WI38 (cell line): ENCODE results near the gene CHMP2A.

Source experiments
- H3K4me3 ChIP-seq: 2 replicates; pipeline ENCODE4 v1.5.1; 2011; ENCODE audit warnings: low read depth, mild to moderate bottlenecking, control low read depth, low read length
- TF ChIP-seq, protein P1 (sequence below): IDR thresholded peaks from 2 replicates; pipeline ENCODE4 v1.5.1; 2012; ENCODE audit warnings: low read depth, mild to moderate bottlenecking, control low read depth, low read length

The CHMP2A gene

DNA sequence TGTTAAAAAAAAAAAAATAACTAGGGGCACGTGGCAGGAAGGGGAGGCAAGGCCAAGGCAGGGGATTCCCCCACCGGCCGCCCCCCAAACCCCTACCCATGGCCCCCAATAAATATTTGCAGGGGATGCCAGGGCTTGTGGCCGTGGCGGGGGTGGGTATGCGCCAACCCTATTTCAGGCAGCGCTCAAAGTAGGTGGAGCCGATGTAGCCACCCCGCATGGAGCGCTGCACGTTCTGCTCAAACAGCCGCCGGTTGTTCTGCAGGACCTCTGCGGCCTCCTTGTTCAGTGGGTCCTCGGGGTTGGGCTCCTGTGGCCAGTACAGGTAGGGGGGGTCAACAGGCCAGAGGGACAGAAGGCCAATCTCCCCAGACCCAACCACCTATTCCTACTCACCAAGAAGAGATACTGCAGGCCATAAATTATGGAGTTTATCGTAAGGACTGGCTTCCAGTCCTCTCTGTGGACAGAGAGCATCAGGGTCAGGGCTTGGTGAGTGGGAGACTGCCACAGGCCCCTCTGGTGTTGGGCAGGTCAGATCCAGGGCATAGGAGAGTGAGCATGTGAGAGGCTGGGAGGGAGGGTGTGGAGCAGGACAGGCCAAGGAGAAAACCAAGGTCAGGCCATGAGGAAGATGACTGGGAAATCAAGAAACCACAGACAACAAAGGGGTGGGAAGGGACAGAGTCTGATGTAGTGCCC is 1.2 kb upstream of the CHMP2A start:
- TF ChIP-seq, protein P1, sequence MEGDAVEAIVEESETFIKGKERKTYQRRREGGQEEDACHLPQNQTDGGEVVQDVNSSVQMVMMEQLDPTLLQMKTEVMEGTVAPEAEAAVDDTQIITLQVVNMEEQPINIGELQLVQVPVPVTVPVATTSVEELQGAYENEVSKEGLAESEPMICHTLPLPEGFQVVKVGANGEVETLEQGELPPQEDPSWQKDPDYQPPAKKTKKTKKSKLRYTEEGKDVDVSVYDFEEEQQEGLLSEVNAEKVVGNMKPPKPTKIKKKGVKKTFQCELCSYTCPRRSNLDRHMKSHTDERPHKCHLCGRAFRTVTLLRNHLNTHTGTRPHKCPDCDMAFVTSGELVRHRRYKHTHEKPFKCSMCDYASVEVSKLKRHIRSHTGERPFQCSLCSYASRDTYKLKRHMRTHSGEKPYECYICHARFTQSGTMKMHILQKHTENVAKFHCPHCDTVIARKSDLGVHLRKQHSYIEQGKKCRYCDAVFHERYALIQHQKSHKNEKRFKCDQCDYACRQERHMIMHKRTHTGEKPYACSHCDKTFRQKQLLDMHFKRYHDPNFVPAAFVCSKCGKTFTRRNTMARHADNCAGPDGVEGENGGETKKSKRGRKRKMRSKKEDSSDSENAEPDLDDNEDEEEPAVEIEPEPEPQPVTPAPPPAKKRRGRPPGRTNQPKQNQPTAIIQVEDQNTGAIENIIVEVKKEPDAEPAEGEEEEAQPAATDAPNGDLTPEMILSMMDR, result no peak
- H3K4me3 ChIP-seq, result no peak overlapping the region

DNA sequence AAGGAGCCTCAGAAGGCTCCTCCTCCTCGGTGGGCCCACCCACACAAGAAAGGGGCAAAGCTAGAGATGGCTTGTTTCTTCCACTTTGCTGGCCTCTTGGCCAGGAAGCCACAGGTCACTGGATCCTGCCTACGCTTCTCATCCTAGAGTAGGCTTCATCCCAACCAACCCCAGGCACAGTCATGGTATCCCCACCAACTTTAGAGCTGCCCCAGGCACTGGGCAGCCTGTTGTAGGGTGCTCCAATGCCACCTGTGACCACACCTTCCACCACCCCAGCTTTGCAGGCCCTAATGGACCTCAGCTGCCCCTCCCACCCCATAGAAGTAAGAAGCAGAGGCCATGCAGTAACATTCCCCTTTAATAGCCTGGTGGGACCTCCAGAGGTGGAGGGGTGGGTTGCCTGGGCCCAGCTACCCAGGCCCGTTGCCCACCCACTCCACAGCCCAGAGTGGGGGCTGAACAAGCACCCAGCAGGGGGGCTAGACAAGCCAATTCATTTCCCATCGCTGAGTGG is 522 bp upstream of the CHMP2A start:
- TF ChIP-seq, protein P1, result no peak
- H3K4me3 ChIP-seq, result peak overlapping the region; percentile 78

DNA sequence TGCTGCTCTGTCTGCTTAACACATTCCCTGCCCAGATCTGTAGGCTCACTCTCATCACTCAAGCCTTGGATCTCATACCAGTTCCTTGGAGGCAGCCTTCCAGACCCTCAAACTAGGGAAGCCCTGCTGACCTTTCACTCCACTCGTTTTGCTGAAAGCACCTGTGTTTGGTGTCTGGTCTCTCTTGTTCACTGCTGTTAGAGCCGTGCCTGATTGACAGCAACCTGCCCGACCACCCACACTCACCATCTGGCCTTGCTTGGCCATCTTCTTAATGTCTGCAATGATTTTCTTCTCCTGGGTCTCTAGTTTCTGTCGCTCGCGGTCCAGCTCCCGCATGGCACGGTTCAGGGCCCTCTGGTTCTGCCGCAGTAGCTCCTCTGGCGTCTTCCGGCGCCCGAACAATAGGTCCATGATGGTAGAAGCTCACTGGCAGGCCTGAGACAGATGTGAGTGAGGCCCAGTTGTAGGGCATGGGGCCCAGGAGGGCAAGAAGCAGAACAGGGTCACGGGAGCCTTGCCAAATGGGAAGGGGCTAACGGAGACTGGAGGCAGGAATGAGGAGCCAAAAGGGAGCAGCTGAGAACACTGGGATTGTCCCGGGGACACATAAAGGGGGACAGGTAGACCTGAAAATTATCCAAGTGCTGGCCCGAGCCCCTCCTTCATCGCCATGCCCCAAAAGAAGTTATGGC is 959 bp downstream of the CHMP2A start:
- TF ChIP-seq, protein P1, result no peak
- H3K4me3 ChIP-seq, result peak overlapping the region; percentile 78

DNA sequence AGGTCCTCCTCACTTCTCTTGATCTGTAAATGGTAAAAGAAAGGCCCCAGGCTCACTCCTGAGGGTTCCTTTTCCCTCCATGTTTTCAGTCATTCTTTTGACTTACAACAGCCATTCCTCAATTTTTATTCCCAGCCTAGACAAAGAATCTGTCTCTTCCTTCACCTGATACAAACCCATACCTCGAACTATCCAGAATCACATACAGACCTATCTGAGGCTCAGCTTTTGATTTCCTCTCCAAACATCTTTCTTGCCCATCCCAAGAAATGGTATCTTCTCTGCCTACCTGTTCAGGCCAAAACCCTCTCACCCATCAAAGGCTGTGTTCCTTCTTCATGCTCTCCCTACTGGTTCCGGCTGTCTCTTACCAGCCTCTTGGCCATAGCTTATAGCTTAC is 2.2 kb downstream of the CHMP2A start:
- TF ChIP-seq, protein P1, result no peak
- no peak overlapping the region for H3K4me3 ChIP-seq

DNA sequence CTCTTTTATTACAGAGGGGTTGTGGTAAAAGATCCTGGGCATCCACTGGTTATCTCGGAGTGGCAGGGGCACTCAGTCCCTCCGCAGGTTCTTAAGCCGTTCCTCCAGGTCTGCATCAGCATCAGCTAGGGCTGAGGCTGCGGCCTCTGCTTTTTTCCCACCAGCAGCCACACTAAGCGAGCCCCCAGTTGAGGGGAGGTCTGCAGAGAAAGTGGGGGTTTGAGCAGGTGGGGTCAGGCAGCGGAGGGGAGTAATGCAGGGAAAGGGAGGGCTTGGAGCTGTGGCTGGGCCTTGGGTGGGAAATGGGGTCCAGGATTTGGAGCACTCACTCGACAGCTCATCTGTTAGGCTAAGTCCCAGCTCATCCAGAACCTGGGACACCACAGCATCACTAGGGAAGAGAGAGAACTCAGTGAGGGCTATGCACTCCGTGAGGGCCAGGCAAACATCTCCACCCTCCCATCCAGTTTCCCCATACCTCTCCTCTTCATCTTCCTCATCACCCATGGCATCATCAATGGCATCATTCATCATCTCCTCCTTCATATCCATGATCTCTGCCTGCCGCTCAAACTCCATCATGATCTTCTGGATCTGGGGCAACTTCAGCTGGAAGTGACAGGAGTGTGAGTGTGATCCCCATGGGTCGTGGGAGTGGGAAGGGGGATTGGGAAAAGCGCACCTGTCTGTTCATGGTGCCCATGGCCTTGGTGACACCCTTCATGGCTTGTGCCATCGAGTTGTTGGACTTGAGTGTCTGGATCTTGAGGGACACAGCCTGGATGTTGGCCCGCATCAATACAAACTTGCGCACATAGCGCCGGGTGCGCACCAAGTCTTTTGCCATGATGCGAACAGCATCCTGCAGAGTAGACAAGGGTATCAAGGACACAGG is 3.1 kb downstream of the CHMP2A start:
- TF ChIP-seq, protein P1, result no peak

DNA sequence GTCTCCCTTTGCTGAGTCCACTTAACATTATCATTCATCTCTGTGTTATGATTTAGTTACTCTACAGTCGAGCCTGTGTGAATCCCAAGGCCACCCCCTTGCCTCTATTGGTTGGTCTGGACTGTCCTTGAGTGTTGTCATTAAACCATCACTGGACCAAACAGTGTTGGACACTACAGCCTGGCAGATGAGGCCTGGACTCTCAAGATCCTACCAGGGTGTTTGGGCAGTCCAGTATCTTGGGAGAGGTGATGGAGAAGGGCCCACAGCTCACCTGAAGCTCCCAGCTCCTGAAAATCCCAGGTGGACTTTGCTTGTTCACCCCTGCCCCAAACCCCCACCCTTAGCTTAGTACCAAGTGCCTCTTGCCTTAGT is 3.8 kb downstream of the CHMP2A start:
- TF ChIP-seq, protein P1, result no peak
- no peak overlapping the region for H3K4me3 ChIP-seq

More for the DNA sequence above, 3.1 kb downstream of the CHMP2A start:
- no peak overlapping the region for H3K4me3 ChIP-seq
